ENCODE measurements around the gene MT1B. TPM values are rescaled to one million over a fixed set of nuclear protein-coding genes. Genes with fewer than 3 reads are reported as not detected.

The MT1B gene
- total and polyA plus RNA-seq, 9 donors = not detected

DNA sequence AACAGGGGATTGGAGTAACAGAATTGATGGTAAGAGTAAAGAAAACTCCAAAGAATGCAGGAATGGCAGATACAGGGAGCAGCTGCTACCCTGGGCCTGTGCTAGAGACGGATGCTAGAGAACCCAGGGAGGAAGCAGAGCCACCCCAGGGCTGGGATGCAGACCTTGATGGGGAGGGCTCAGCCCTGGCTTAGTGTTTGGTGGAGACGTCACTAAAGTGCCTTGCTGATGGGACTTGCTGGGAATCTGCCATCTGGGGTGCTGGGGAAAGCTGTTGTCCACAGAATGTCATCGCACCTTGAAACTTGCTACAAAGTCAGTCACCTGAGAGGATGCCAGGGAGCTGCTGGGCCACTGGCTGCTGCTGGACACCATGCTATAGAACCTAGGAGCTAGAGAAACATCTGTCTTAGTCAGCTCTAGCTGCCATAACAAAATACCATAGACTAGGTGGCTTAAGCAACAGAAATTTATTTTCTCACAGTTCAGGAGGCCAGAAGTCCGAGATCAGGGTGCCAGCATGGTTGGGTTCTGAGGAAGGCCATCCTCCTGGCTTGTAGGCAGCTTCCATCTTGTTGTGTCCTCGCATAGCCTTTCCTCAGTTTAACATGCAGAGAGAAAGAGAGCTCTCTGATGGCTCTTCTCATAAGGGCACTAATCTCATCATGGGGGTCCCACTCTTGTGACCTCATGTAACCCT lies 45.9 kb downstream of the MT1B start:
- Histone ChIP-seq H3K27ac (no peak overlapping the region), H3K4me3 (no peak overlapping the region), H3K9me3 (peaks cover 0 to 5% of the 10 kb centered on the region in 2 donors), H3K27me3 (no peaks in the 10 kb centered on the region), H3K4me1 (ENCODE audit: insufficient read depth) (no peaks in the 10 kb centered on the region), H3K36me3 (no peaks in the 10 kb centered on the region)
- intact Hi-C loops (cut with DNase I) = loop anchor here in 1 of 4 donors (10.0 kb wide), 2 partner anchors 173 to 353 kb away; partner anchors contain the start of gene BBS2
- WGBS, 3 donors = 87 to 92% (median 89%) methylated on average over 5 of the region's 5 CpGs
- DNase-seq = no peak
- no peak for TF ChIP-seq EP300 (IDR thresholded peaks at IDR 0.05)
- no peak for TF ChIP-seq CTCF (IDR thresholded peaks at IDR 0.05)

DNA sequence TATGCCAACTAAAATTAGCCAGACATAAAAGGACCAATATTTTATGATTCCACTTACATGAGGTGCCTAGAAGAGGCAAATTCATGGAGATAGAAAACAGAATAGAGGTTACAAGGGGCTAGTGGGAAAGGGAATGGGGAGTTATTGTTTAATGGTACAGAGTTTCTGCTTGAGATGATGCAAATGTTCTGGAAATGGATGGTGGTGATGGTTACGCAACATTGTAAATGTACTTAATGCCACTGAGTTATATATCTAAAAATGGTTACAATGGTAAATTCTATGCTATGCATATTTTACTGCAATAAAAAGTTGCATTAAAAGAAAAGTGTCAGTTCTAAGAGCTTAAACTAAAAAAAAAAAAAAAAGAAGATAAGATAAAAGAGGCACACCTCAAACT lies 48.5 kb downstream of the MT1B start:
- H3K27me3 ChIP-seq = no peaks in the 10 kb centered on the region
- peaks cover 0 to 5% of the 10 kb centered on the region in 2 donors for H3K9me3 ChIP-seq
- H3K27ac ChIP-seq = no peak overlapping the region
- intact Hi-C loops (cut with DNase I) = loop anchor here in 2 of 4 donors (5.0 to 10.0 kb wide), 3 partner anchors 123 to 185 kb away; no protein-coding TSS in a partner anchor
- no peaks in the 10 kb centered on the region for H3K36me3 ChIP-seq
- no peaks in the 10 kb centered on the region for H3K4me1 ChIP-seq (ENCODE audit: insufficient read depth)
- TF ChIP-seq CTCF (IDR thresholded peaks at IDR 0.05) (no peak), POLR2A (IDR thresholded peaks at IDR 0.05) (no peak), EP300 (IDR thresholded peaks at IDR 0.05) (no peak)
- no peak overlapping the region for H3K4me3 ChIP-seq
- WGBS, 3 donors = 8 to 53% (median 45%) methylated on average over 1 of the region's 1 CpG
- DNase-seq = no peak

DNA sequence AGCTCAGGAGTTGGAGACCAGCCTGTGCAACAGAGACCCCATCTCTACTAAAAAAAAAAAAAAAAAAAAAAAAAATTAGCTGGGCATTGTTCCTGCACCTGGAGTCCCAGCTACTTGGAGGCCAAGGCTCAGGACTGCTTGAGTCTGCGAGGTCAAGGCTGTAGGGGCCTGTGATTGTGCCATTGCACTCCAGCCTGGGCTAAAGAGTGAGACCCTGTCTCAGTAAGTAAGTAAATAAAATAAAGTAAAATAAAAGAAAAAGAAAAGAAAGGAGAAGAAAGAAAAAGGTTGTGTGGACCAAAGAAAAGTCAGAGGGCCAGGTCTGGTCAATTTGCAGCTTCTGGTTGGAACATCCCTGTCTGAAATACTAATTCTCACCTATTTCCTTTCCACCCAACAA lies 48.9 kb downstream of the MT1B start:
- no peak for TF ChIP-seq CTCF (IDR thresholded peaks at IDR 0.05)
- TF ChIP-seq EP300 (IDR thresholded peaks at IDR 0.05) = no peak
- no peak for TF ChIP-seq POLR2A (IDR thresholded peaks at IDR 0.05)
- Histone ChIP-seq H3K27ac (no peak overlapping the region), H3K9me3 (peaks cover 0 to 5% of the 10 kb centered on the region in 2 donors), H3K4me1 (ENCODE audit: insufficient read depth) (no peaks in the 10 kb centered on the region), H3K36me3 (no peaks in the 10 kb centered on the region), H3K27me3 (no peaks in the 10 kb centered on the region), H3K4me3 (no peak overlapping the region)
- no peak for DNase-seq
- 93 to 100% (median 96%) methylated on average over 1 of the region's 1 CpG for WGBS, 3 donors
- intact Hi-C loops (cut with DNase I) = loop anchor here in 2 of 4 donors (5.0 to 10.0 kb wide), 3 partner anchors 123 to 186 kb away; no protein-coding TSS in a partner anchor

GRCh38 chr16:56701534-56701933 lies 49.8 kb downstream of the MT1B start:
- H3K4me3 ChIP-seq = no peak overlapping the region
- no peak for DNase-seq
- no peaks in the 10 kb centered on the region for H3K27me3 ChIP-seq
- H3K9me3 ChIP-seq = peaks cover 0 to 5% of the 10 kb centered on the region in 2 donors
- WGBS, 3 donors = 83 to 85% (median 84%) methylated on average over 7 of the region's 7 CpGs
- intact Hi-C loops (cut with DNase I) = loop anchor here in 2 of 4 donors (5.0 to 10.0 kb wide), 3 partner anchors 124 to 187 kb away; no protein-coding TSS in a partner anchor
- H3K36me3 ChIP-seq = no peaks in the 10 kb centered on the region
- no peak overlapping the region for H3K27ac ChIP-seq
- no peaks in the 10 kb centered on the region for H3K4me1 ChIP-seq (ENCODE audit: insufficient read depth)
- TF ChIP-seq EP300 (IDR thresholded peaks at IDR 0.05) (no peak), POLR2A (IDR thresholded peaks at IDR 0.05) (no peak), CTCF (IDR thresholded peaks at IDR 0.05) (no peak)

Other genes starting within 250 kb of the MT1B start
- gene AMFR, start 226.3 kb upstream of the MT1B start, total RNA-seq = 100 to 1,000 TPM; 103 to 130 (median 116) TPM
- gene AMFR, start 226.3 kb upstream of the MT1B start, polyA plus RNA-seq = 10 to 100 TPM; 94.1 to 97.8 TPM
- 100 to 1,000 TPM in 5 of 7 donors, 10 to 100 TPM in 2; 46.0 to 163 (median 130) TPM for gene NUDT21, start 200.6 kb upstream of the MT1B start, total RNA-seq
- gene NUDT21, start 200.6 kb upstream of the MT1B start, polyA plus RNA-seq = 10 to 100 TPM; 40.8 to 64.7 TPM
- 10 to 100 TPM in 6 of 7 donors, 1 to 10 TPM in 1; 8.1 to 45.2 (median 28.9) TPM for gene OGFOD1, start 200.3 kb upstream of the MT1B start, total RNA-seq
- gene OGFOD1, start 200.3 kb upstream of the MT1B start, polyA plus RNA-seq = 10 to 100 TPM; 12.2 to 36.4 TPM
- gene BBS2, start 131.9 kb upstream of the MT1B start, total RNA-seq = 10 to 100 TPM; 50.4 to 86.2 (median 67.1) TPM
- gene BBS2, start 131.9 kb upstream of the MT1B start, polyA plus RNA-seq = 10 to 100 TPM; 47.9 to 81.0 TPM
- not detected for gene MT4, start 86.8 kb upstream of the MT1B start, total RNA-seq
- not detected for gene MT4, start 86.8 kb upstream of the MT1B start, polyA plus RNA-seq
- 1 to 10 TPM in 3 of 7 donors, under 1 TPM in 1, not detected in 3; 0.53 to 4.8 (median 1.5) TPM for gene MT3, start 62.4 kb upstream of the MT1B start, total RNA-seq
- gene MT3, start 62.4 kb upstream of the MT1B start, polyA plus RNA-seq = 1 to 10 TPM in 1 of 2 donors, under 1 TPM in 1; 0.68 to 1.6 TPM
- gene MT2A, start 43.3 kb upstream of the MT1B start, total RNA-seq = 100 to 1,000 TPM in 5 of 7 donors, 10 to 100 TPM in 2; 88.0 to 679 (median 136) TPM
- gene MT2A, start 43.3 kb upstream of the MT1B start, polyA plus RNA-seq = 100 to 1,000 TPM in 1 of 2 donors, 10 to 100 TPM in 1; 16.1 to 250 TPM
- 100 to 1,000 TPM in 3 of 7 donors, 10 to 100 TPM in 4; 16.1 to 867 (median 65.3) TPM for gene MT1E, start 26.1 kb upstream of the MT1B start, total RNA-seq
- 10 to 100 TPM; 65.1 to 93.4 TPM for gene MT1E, start 26.1 kb upstream of the MT1B start, polyA plus RNA-seq
- gene MT1M, start 19.2 kb upstream of the MT1B start, total RNA-seq = 10 to 100 TPM in 2 of 7 donors, 1 to 10 TPM in 4, under 1 TPM in 1; 0.66 to 23.2 (median 7.4) TPM
- 1 to 10 TPM; 1.4 to 7.9 TPM for gene MT1M, start 19.2 kb upstream of the MT1B start, polyA plus RNA-seq
- 10 to 100 TPM in 2 of 7 donors, 1 to 10 TPM in 4, not detected in 1; 1.3 to 61.0 (median 7.4) TPM for gene MT1A, start 13.2 kb upstream of the MT1B start, total RNA-seq
- gene MT1A, start 13.2 kb upstream of the MT1B start, polyA plus RNA-seq = 10 to 100 TPM in 1 of 2 donors, 1 to 10 TPM in 1; 1.3 to 13.8 TPM
- gene MT1F, start 6.1 kb downstream of the MT1B start, total RNA-seq = 10 to 100 TPM in 1 of 7 donors, 1 to 10 TPM in 4, under 1 TPM in 1, not detected in 1; 0.73 to 76.3 (median 2.6) TPM
- 1 to 10 TPM; 3.6 to 4.6 TPM for gene MT1F, start 6.1 kb downstream of the MT1B start, polyA plus RNA-seq
- 1 to 10 TPM in 4 of 7 donors, not detected in 3; 1.0 to 6.9 (median 4.8) TPM for gene MT1G, start 16.2 kb downstream of the MT1B start, total RNA-seq
- gene MT1G, start 16.2 kb downstream of the MT1B start, polyA plus RNA-seq = 1 to 10 TPM in 1 of 2 donors, under 1 TPM in 1; 1.00 to 3.3 TPM
- under 1 TPM in 1 of 7 donors, not detected in 6; 0.79 TPM for gene MT1H, start 17.9 kb downstream of the MT1B start, total RNA-seq
- gene MT1H, start 17.9 kb downstream of the MT1B start, polyA plus RNA-seq = not detected
- 1,000 to 10,000 TPM in 1 of 7 donors, 100 to 1,000 TPM in 3, 10 to 100 TPM in 3; 30.0 to 1,106 (median 141) TPM for gene MT1X, start 30.6 kb downstream of the MT1B start, total RNA-seq
- gene MT1X, start 30.6 kb downstream of the MT1B start, polyA plus RNA-seq = 100 to 1,000 TPM in 1 of 2 donors, 10 to 100 TPM in 1; 10.0 to 185 TPM
- 10 to 100 TPM; 26.1 to 53.9 (median 42.7) TPM for gene NUP93, start 78.2 kb downstream of the MT1B start, total RNA-seq
- 10 to 100 TPM; 24.1 to 43.2 TPM for gene NUP93, start 78.2 kb downstream of the MT1B start, polyA plus RNA-seq
- gene SLC12A3, start 213.3 kb downstream of the MT1B start, total RNA-seq = under 1 TPM in 1 of 7 donors, not detected in 6; 0.37 TPM
- under 1 TPM in 1 of 2 donors, not detected in 1; 0.04 TPM for gene SLC12A3, start 213.3 kb downstream of the MT1B start, polyA plus RNA-seq